ENCODE measurements around the gene GRAMD1B. TPM values are rescaled to one million over a fixed set of nuclear protein-coding genes. Genes with fewer than 3 reads are reported as not detected.
"Not testable (repeated sequence)": the region's sequence is repeated elsewhere in the genome, so short reads cannot be mapped to it uniquely, and the experiment has no call there.

Gene GRAMD1B
- polyA plus RNA-seq, 4 donors: 6.9 to 14.2 (median 11.0) TPM

GRCh38 chr11:123439616-123440015 lies 9.5 kb downstream of the GRAMD1B start:
- DNase-seq (ENCODE audit: low read depth in 4 of 4, low spot score in 3 of 4): no peak

DNA sequence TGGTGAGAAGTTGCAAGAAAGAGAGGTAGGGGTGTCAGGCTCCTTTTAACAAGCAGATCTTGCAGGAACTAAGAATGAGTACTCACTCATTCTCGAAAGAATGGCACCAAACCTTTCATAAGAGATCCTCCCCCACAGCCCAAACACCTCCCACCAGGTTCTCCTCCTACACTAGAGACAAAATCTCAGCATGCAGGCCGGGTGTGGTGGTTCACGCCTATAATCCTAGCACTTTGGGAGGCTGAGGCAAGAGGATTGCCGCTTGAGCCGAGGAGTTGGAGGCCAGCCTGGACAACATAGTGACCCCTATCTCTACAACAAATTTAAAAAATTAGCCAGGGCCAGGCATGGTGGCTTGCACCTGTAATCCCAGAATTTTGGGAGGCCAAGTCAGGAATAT lies 11.1 kb downstream of the GRAMD1B start:
- no peak for DNase-seq (ENCODE audit: low read depth in 4 of 4, low spot score in 3 of 4)

- no peak for DNase-seq (ENCODE audit: low read depth in 4 of 4, low spot score in 3 of 4)
Measured at GRCh38 chr11:123443851-123444623, 14.0 kb downstream of the GRAMD1B start.

GRCh38 chr11:123448823-123449222 lies 18.8 kb downstream of the GRAMD1B start:
- no peak for DNase-seq (ENCODE audit: low read depth in 4 of 4, low spot score in 3 of 4)

DNA sequence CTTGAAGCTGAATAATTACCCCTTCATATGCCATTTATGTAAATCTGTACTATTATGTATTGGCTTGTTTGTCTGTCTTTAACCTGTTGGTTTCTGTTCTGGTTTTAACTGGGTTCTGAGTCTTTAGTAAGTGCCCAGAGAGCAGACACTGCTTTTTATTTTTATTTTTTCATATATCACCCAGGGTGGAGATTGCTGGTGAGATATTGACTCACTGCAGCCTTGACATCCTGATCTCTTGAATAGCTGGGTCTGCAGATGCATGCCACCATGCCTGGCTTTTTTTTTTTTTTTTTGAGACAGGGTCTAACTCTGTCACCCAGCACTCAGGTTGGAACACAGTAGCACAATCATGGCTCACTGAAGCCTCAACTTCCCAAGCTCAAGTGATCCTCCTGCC lies 19.4 kb downstream of the GRAMD1B start:
- DNase-seq (ENCODE audit: low read depth in 4 of 4, low spot score in 3 of 4): no peak

DNA sequence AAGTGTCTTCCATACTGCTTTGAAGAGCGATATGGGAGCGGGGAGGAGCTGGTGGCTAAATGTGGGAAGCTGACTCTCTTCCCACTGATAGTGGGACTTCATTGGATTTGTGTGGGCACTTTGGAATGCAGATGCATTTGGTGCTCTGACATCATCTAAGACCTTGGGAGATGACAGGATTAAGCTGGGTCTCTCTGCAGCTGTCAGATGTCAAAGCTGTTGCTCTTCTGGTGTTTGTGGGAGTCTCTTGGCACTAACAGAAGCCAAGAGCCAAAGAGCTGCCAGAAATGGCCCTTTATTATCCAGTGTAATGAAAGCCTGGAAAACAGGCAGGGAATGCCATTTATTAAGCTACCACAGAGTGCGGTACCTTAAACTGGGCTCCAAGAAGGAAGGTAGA lies 20.6 kb downstream of the GRAMD1B start:
- no peak for DNase-seq (ENCODE audit: low read depth in 4 of 4, low spot score in 3 of 4)

- DNase-seq (ENCODE audit: low read depth in 4 of 4, low spot score in 3 of 4): no peak
Measured at GRCh38 chr11:123451183-123451781, 21.2 kb downstream of the GRAMD1B start.

- DNase-seq (ENCODE audit: low read depth in 4 of 4, low spot score in 3 of 4): no peak
Measured at GRCh38 chr11:123452794-123453193, 22.7 kb downstream of the GRAMD1B start.

- DNase-seq (ENCODE audit: low read depth in 4 of 4, low spot score in 3 of 4): no peak
Measured at GRCh38 chr11:123454060-123454651, 24.1 kb downstream of the GRAMD1B start.

GRCh38 chr11:123454796-123455195 lies 24.7 kb downstream of the GRAMD1B start:
- DNase-seq (ENCODE audit: low read depth in 4 of 4, low spot score in 3 of 4): no peak

GRCh38 chr11:123456448-123456847 lies 26.4 kb downstream of the GRAMD1B start:
- DNase-seq (ENCODE audit: low read depth in 4 of 4, low spot score in 3 of 4): not testable (repeated sequence)

GRCh38 chr11:123457187-123457770 lies 27.2 kb downstream of the GRAMD1B start:
- no peak for DNase-seq (ENCODE audit: low read depth in 4 of 4, low spot score in 3 of 4)

DNA sequence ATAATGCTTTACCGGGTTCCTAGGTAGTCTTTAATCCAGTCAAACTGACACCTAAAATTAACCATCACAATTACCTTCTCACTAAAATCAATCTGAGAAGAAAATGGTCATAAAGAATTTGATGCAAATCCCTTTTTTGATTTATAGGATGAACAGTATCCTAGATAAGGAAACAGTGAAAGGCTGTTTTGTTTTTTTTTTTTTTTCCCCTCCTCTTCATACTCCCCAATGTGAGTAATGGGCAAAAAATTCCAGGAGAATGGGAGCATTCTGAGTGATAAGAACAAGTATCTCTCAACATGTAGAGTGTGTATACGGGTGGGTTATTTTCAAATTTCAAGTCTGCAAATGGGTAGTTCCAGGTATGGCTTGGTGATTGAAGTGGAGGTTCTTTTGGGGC lies 28.4 kb downstream of the GRAMD1B start:
- DNase-seq (ENCODE audit: low read depth in 4 of 4, low spot score in 3 of 4): no peak

GRCh38 chr11:123460012-123460700 lies 30.1 kb downstream of the GRAMD1B start:
- no peak for DNase-seq (ENCODE audit: low read depth in 4 of 4, low spot score in 3 of 4)

- no peak for DNase-seq (ENCODE audit: low read depth in 4 of 4, low spot score in 3 of 4)
Measured at GRCh38 chr11:123461164-123461563, 31.1 kb downstream of the GRAMD1B start.

- not testable (repeated sequence) for DNase-seq (ENCODE audit: low read depth in 4 of 4, low spot score in 3 of 4)
Measured at GRCh38 chr11:123465667-123466066, 35.6 kb downstream of the GRAMD1B start.

- not testable (repeated sequence) for DNase-seq (ENCODE audit: low read depth in 4 of 4, low spot score in 3 of 4)
Measured at GRCh38 chr11:123466172-123466571, 36.1 kb downstream of the GRAMD1B start.

GRCh38 chr11:123469089-123469488 lies 39.0 kb downstream of the GRAMD1B start:
- DNase-seq (ENCODE audit: low read depth in 4 of 4, low spot score in 3 of 4): no peak

DNA sequence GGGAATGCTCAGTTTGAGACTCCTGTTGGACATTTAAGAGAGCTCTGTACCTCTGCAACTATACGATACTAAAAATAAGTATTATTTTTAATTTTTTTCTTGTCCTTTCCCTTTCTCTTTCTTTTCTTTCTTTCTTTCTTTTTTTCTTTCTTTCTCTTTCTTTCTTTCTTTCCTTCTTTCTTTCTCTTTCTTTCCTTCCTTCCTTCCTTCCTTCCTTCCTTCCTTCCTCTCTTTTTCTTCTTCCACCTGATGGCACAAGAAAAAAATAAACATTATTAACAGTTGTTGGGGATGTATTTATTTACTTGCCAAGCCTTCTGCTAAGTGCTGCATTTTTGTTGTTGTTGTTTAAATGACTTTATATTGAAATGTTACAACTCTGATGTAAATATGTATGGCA lies 39.5 kb downstream of the GRAMD1B start:
- no peak for DNase-seq (ENCODE audit: low read depth in 4 of 4, low spot score in 3 of 4)

DNA sequence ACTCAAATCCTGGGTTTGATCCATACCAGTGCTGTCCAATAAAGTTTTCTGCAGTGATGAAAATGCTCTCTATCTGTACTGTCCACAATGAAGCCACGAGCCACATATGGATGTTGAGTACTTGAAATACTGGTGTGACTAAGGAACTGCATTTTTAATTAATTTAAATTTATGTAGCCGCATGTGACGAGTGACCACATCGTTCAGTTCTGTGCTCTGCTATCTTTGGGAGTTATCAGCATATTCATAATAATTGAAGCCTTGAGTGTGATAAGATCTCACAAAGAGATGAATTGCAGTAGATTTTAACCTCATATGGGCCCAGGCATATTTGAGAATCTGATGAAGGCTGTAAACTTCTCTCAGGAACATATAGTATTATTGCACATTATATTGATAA lies 40.8 kb downstream of the GRAMD1B start:
- no peak for DNase-seq (ENCODE audit: low read depth in 4 of 4, low spot score in 3 of 4)
